IMR-90 (cell line): ENCODE measurements around the gene UTP11. TPM values are rescaled to one million over a fixed set of nuclear protein-coding genes. Genes with fewer than 3 reads are reported as not detected.
A peak's percentile ranks its signal among the peaks of the same experiment; 100 is the strongest.

Experiments
- ATAC-seq: fragments of 200-7000 bp; cut with Tn5 transposase; 2 replicates; pipeline ENCODE4 v1.9.1; 2020; ENCODE audit warnings: low read depth, mild to moderate bottlenecking, moderate library complexity
- BruUV-seq: library from RNA; stranded (reverse); fragments of 400-500 nt; replicated peaks from 2 replicates; lab custom pipeline; 2021; lab: Mats Ljungman, UMichigan
- CTCF ChIA-PET: fragments of 300-600 bp; formaldehyde crosslinking; extraction: SDS; loops from one replicate; lab custom pipeline; 2021; ENCODE audit warnings: antibody characterized with exemption; lab: Yijun Ruan, JAX
- POLR2A ChIA-PET: fragments of 300-600 bp; sonication (Branson Sonifier 250); formaldehyde crosslinking; loops from one replicate; lab custom pipeline; 2022; ENCODE audit warnings: antibody characterized with exemption; ENCODE audit not compliant: unreplicated experiment; lab: Charles Lee
- DNase-seq: peaks from one replicate; pipeline ENCODE4 v3.0.0; 2013
- H2AFZ ChIP-seq: replicated peaks from 2 replicates; pipeline ENCODE3; 2013; ENCODE audit warnings: low read length, mild to moderate bottlenecking; ENCODE audit not compliant: poor library complexity
- H2AK5ac ChIP-seq: 2 replicates; pipeline ENCODE4 v1.6.1; 2013; ENCODE audit warnings: low read depth, low read length, inconsistent platforms
- H2AK9ac ChIP-seq: replicated peaks from 2 replicates; pipeline ENCODE3; 2013; ENCODE audit warnings: mild to moderate bottlenecking, low read depth, low read length, moderate library complexity; ENCODE audit not compliant: poor library complexity
- H2BK120ac ChIP-seq: 2 replicates; pipeline ENCODE4 v1.6.1; 2013; ENCODE audit warnings: low read depth, low read length, inconsistent platforms
- H2BK15ac ChIP-seq: 3 replicates; pipeline ENCODE4 v1.6.1; 2013; ENCODE audit warnings: low read depth, low read length, inconsistent platforms
- H2BK20ac ChIP-seq: 2 replicates; pipeline ENCODE4 v1.6.1; 2013; ENCODE audit warnings: low read depth, mild to moderate bottlenecking, inconsistent platforms, low read length, moderate library complexity
- H2BK5ac ChIP-seq: 2 replicates; pipeline ENCODE4 v1.6.1; 2013; ENCODE audit warnings: mild to moderate bottlenecking, low read depth, low read length, inconsistent platforms; ENCODE audit not compliant: poor library complexity, severe bottlenecking
- H3K14ac ChIP-seq: replicated peaks from 2 replicates; pipeline ENCODE4 v1.6.1; 2013; ENCODE audit warnings: low read depth, low read length, inconsistent platforms
- H3K18ac ChIP-seq: 2 replicates; pipeline ENCODE4 v1.6.1; 2013; ENCODE audit warnings: low read depth, low read length, control low read depth
- H3K23ac ChIP-seq: 2 replicates; pipeline ENCODE4 v1.6.1; 2013; ENCODE audit warnings: low read depth, low read length, inconsistent platforms
- H3K27ac ChIP-seq: 2 replicates; pipeline ENCODE4 v1.5.1; 2013; ENCODE audit warnings: mild to moderate bottlenecking, control low read depth, low read length; ENCODE audit not compliant: insufficient read depth
- H3K27me3 ChIP-seq: 2 replicates; pipeline ENCODE4 v1.6.1; 2013; ENCODE audit warnings: low read length; ENCODE audit not compliant: control insufficient read depth, insufficient read depth
- H3K36me3 ChIP-seq: 2 replicates; pipeline ENCODE4 v1.6.1; 2013; ENCODE audit warnings: low read length, mixed read lengths; ENCODE audit not compliant: control insufficient read depth, insufficient read depth
- H3K4ac ChIP-seq: 2 replicates; pipeline ENCODE4 v1.6.1; 2013; ENCODE audit warnings: low read depth, low read length, inconsistent platforms
- H3K4me1 ChIP-seq: 2 replicates; pipeline ENCODE4 v1.6.1; 2013; ENCODE audit warnings: low read length, mixed read lengths; ENCODE audit not compliant: control insufficient read depth, insufficient read depth
- H3K4me2 ChIP-seq: 2 replicates; pipeline ENCODE4 v1.6.1; 2013; ENCODE audit warnings: low read depth, mild to moderate bottlenecking, control low read depth, low read length, moderate library complexity
- H3K4me3 ChIP-seq: 2 replicates; pipeline ENCODE4 v1.5.1; 2013; ENCODE audit warnings: low read depth, mild to moderate bottlenecking, control low read depth, low read length, moderate library complexity; ENCODE audit not compliant: insufficient read depth
- H3K56ac ChIP-seq: 2 replicates; pipeline ENCODE4 v1.6.1; 2013; ENCODE audit warnings: low read length, inconsistent platforms; ENCODE audit not compliant: insufficient read depth; ENCODE audit errors: extremely low read depth
- H3K79me1 ChIP-seq, 2 experiments: 2 replicates each; pipeline ENCODE4 v1.6.1; 2013; ENCODE audit warnings: low read length in 2 of 2, inconsistent platforms in 1 of 2, low read depth in 1 of 2
- H3K9ac ChIP-seq: 2 replicates; pipeline ENCODE4 v1.6.1; 2013; ENCODE audit warnings: low read depth, low read length, control low read depth
- H3K9me1 ChIP-seq: 2 replicates; pipeline ENCODE4 v1.6.1; 2013; ENCODE audit warnings: low read length, inconsistent platforms; ENCODE audit not compliant: insufficient read depth
- H3K9me3 ChIP-seq: 2 replicates; pipeline ENCODE4 v1.6.1; 2013; ENCODE audit warnings: low read length; ENCODE audit not compliant: control insufficient read depth, insufficient read depth
- H4K20me1 ChIP-seq: 2 replicates; pipeline ENCODE4 v1.6.1; 2013; ENCODE audit warnings: low read length, inconsistent platforms; ENCODE audit not compliant: insufficient read depth
- H4K5ac ChIP-seq: 2 replicates; pipeline ENCODE4 v1.6.1; 2013; ENCODE audit warnings: mild to moderate bottlenecking, low read depth, low read length, control low read depth
- H4K8ac ChIP-seq, 2 experiments: 2 replicates each; pipeline ENCODE4 v1.6.1; 2013; ENCODE audit warnings: low read depth in 2 of 2, low read length in 2 of 2, control low read depth in 1 of 2, inconsistent platforms in 1 of 2
- H4K91ac ChIP-seq: 2 replicates; pipeline ENCODE4 v1.6.1; 2013; ENCODE audit warnings: low read depth, low read length, inconsistent platforms; ENCODE audit not compliant: insufficient read depth
- CEBPB ChIP-seq: IDR thresholded peaks from 2 replicates; pipeline ENCODE4 v1.6.1; 2012; ENCODE audit warnings: low read depth, low read length, improper control_type of control experiment
- FOS ChIP-seq: fragments of 150-350 bp; IDR thresholded peaks from 2 replicates; pipeline ENCODE4 v1.6.1; 2016; ENCODE audit warnings: low read depth, low read length
- MAZ ChIP-seq: IDR thresholded peaks from 2 replicates; pipeline ENCODE4 v1.6.1; 2012; ENCODE audit warnings: low read depth, mild to moderate bottlenecking, low read length, improper control_type of control experiment, moderate library complexity, borderline replicate concordance
- WGBS, 2 experiments: methylation state at CpG; one replicate each; pipeline versions ENCODE4 v1.1.5 to v1.1.7; 2013; ENCODE audit warnings: missing lambda C conversion rate in 2 of 2; ENCODE audit not compliant: insufficient read length in 1 of 2; ENCODE audit errors: extremely low coverage in 2 of 2; 5-methylcytosine and 5-hydroxymethylcytosine counted together
- dilution Hi-C: fragments of 300-500 bp; cut with HindIII; formaldehyde crosslinking; loops from one replicate; pipeline ENCODE4 v1.14.3; 2018; ENCODE audit warnings: low sequenced_read_pairs; ENCODE audit not compliant: unreplicated experiment
- in situ Hi-C: fragments of 300-500 bp; cut with MboI; formaldehyde crosslinking; loops from 3 replicates; pipeline ENCODE4 v1.14.3; 2019; ENCODE audit warnings: low sequenced_read_pairs, inconsistent platforms, mixed read lengths
- intact Hi-C: fragments of 100-400 bp; cut with micrococcal nuclease; formaldehyde crosslinking; loops from 2 replicates; pipeline ENCODE4 v1.10.0; 2022
- polyA plus RNA-seq, 3 experiments: library from polyadenylated mRNA; depleted of rRNA; stranded (reverse); fragments of >200 nt; gene quantifications; 2 replicates each; pipeline ENCODE4 v1.2.3, GENCODE V29; 2012; ENCODE audit warnings: low replicate concordance in 1 of 3
- total RNA-seq: library from RNA; depleted of rRNA; stranded (reverse); fragments of >200 nt; gene quantifications from 2 replicates; pipeline ENCODE4 v1.2.3, GENCODE V29; 2012

The UTP11 gene
- total and polyA plus RNA-seq, 2 of the 4 experiments (the other 2 are of a cell fraction): 22.0 to 27.8 TPM

DNA sequence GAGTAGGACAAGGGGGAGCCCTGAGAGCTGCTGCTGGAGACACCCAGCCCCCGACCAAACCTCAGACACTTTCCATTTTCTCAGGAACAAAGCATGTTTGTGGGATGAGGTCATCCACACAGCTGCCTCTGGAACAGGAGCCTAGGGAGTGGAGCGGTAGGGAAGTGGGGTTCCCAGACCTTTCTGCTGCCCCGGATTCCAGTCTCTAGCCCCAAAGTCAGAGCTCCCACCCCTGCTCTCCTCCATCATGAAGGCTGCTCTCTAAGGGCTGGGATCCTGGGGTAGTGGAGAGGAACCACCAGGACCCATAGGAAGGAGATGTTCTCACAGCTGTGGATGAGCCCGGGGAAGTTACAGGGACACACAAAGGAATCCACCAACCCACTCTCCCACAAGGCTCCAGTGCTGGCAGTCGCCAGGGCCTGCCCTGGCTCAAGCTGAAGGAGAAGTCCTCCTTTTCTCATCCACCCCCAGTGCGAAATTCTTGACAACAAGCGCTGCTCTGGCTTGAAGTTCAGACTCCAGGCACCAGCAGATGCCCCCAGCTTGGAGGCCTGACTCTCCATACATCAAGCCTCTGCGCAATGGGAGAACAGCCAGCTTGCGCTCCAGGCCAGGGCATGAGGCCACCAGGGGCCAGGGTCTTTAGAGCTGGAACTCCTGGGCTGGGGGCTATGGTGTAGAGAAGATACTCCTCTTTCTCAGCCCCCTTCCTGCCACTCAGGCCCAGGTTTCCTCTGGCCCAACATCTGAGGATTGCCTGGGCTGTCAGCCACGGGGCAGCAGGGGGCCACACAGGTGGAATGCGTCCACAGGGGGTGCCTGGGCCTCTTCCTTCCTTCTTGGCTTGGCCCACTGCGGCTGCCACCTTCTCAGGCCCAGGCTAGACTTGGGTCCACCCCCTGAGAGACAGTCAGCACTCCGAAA is 11.7 kb upstream of the UTP11 start:
- Histone ChIP-seq H3K4me1 (peaks cover 39% of the 10 kb centered on the region), H3K4me2 (peak overlapping the region; percentile 59), H2BK20ac (peak overlapping the region; percentile 92), H4K8ac (peak overlapping the region; percentile 90 to 98), H3K9me3 (no peaks in the 10 kb centered on the region), H3K14ac (peak overlapping the region; percentile 94), H4K5ac (peak overlapping the region; percentile 78), H3K23ac (peak overlapping the region; percentile 94), H3K18ac (peak overlapping the region; percentile 75), H2BK15ac (peak overlapping the region; percentile 96; the same call in 2 of the 3 replicates), H3K56ac (peak overlapping the region; percentile 93), H3K9me1 (peaks cover 24% of the 10 kb centered on the region), H3K4ac (peak overlapping the region; percentile 98), H3K27ac (peak overlapping the region; percentile 89), H4K20me1 (peaks cover 14% of the 10 kb centered on the region; the same call in 1 of the 2 replicates), H2AK9ac (peak overlapping the region; percentile 97), H2BK120ac (peak overlapping the region; percentile 97), H3K9ac (peak overlapping the region; percentile 56), H2BK5ac (peak overlapping the region; percentile 91), H4K91ac (peak overlapping the region; percentile 99), H3K79me1 (peaks cover 30 to 79% of the 10 kb centered on the region in 2 experiments; a peak in 3 of 4 replicates), H3K27me3 (no peaks in the 10 kb centered on the region), H2AFZ (peak overlapping the region; percentile 89), H2AK5ac (peak overlapping the region; percentile 99), H3K36me3 (peaks cover 26% of the 10 kb centered on the region), H3K4me3 (no peak overlapping the region)
- no TSS peak for BruUV-seq
- dilution Hi-C loops: no loop called here
- in situ Hi-C loops: loop anchor here (25.0 kb wide), 3 partner anchors 413 to 1538 kb away; partner anchors contain the start of genes GNL2, MRPS15 and OSCP1
- POLR2A ChIA-PET: interaction anchor here (0.5 to 1.0 kb wide), 4 partner anchors 12 to 809 kb away, joined by 3 to 6 read pairs (median 4); no protein-coding TSS in a partner anchor
- 0 out of 2 replicates have a peak, but pooled peaks have one; percentile 29 for TF ChIP-seq MAZ
- TF ChIP-seq CEBPB: no peak
- TF ChIP-seq FOS: 0 out of 2 replicates have a peak, but pooled peaks have one; percentile 38
- ATAC-seq: peak; percentile 25
- peak; percentile 87 for DNase-seq
- 20% methylated on average over 2 of the region's 13 CpGs; no CpG with 5 or more reads in 1 of the 2 experiments for WGBS, 2 experiments
- intact Hi-C loops: no loop called here
- CTCF ChIA-PET: interaction anchor here (1.3 to 2.1 kb wide), 3 partner anchors 10 to 13 kb away, joined by 4 to 7 read pairs (median 4); no protein-coding TSS in a partner anchor
